Limb (tissue), 2 donors: Measurements from ENCODE around the gene CD47.
A peak's percentile ranks its signal among the peaks of the same experiment; 100 is the strongest.

Experiments used
- DNase-seq, 2 donors: peaks; one replicate each; pipeline ENCODE4 v3.0.0-alpha.2; 2016; ENCODE audit errors: extremely low spot score in 2 of 2

The CD47 gene

GRCh38 chr3:108090701-108091497 is at the start of gene CD47:
Gene CD47 (minus strand): TSS chr3:108091031. CDS start chr3:108090908, 123 bp downstream.
- peak; percentile 89 to 98 for DNase-seq

- DNase-seq: no peak
Observed at GRCh38 chr3:108137460-108137814, 46.6 kb upstream of the CD47 start.

GRCh38 chr3:108136561-108137459 is 46.0 kb upstream of the CD47 start:
- no peak for DNase-seq

- no peak for DNase-seq
Observed at GRCh38 chr3:108134555-108134880, 43.7 kb upstream of the CD47 start.

- DNase-seq: no peak
Observed at GRCh38 chr3:108133858-108134554, 43.2 kb upstream of the CD47 start.

- no peak for DNase-seq
Observed at GRCh38 chr3:108133048-108133369, 42.2 kb upstream of the CD47 start.

- DNase-seq: no peak
Observed at GRCh38 chr3:108131475-108132134, 40.8 kb upstream of the CD47 start.

GRCh38 chr3:108130701-108131474 is 40.1 kb upstream of the CD47 start:
- DNase-seq: no peak

GRCh38 chr3:108130236-108130635 is 39.4 kb upstream of the CD47 start:
- no peak for DNase-seq

- no peak for DNase-seq
Observed at GRCh38 chr3:108127301-108127988, 36.6 kb upstream of the CD47 start.

GRCh38 chr3:108126348-108126747 is 35.5 kb upstream of the CD47 start:
- DNase-seq: no peak

- DNase-seq: no peak
Observed at GRCh38 chr3:108125550-108126071, 34.8 kb upstream of the CD47 start.

- DNase-seq: no peak
Observed at GRCh38 chr3:108125153-108125543, 34.3 kb upstream of the CD47 start.

- no peak for DNase-seq
Observed at GRCh38 chr3:108124337-108125152, 33.7 kb upstream of the CD47 start.

- no peak for DNase-seq
Observed at GRCh38 chr3:108123326-108123725, 32.5 kb upstream of the CD47 start.

GRCh38 chr3:108122276-108122675 is 31.4 kb upstream of the CD47 start:
- DNase-seq: no peak

- no peak for DNase-seq
Observed at GRCh38 chr3:108119398-108120104, 28.7 kb upstream of the CD47 start.

GRCh38 chr3:108118038-108118768 is 27.4 kb upstream of the CD47 start:
- DNase-seq: no peak
